CD4-positive, alpha-beta T cell treated with Interleukin-10 for 1 hour (primary cell): Measurements from ENCODE around the gene SERPINI2.
A peak's percentile ranks its signal among the peaks of the same experiment; 100 is the strongest.
"Not testable (repeated sequence)": the region's sequence is repeated elsewhere in the genome, so short reads cannot be mapped to it uniquely, and the experiment has no call there.

ENCODE experiments used
- DNase-seq: peaks from one replicate; pipeline ENCODE4 v3.0.0-alpha.2; 2020

The SERPINI2 gene

GRCh38 chr3:167445491-167445890 lies 28.4 kb downstream of the SERPINI2 start:
- DNase-seq = no peak

GRCh38 chr3:167441256-167441655 lies 32.6 kb downstream of the SERPINI2 start:
- DNase-seq = no peak

DNA sequence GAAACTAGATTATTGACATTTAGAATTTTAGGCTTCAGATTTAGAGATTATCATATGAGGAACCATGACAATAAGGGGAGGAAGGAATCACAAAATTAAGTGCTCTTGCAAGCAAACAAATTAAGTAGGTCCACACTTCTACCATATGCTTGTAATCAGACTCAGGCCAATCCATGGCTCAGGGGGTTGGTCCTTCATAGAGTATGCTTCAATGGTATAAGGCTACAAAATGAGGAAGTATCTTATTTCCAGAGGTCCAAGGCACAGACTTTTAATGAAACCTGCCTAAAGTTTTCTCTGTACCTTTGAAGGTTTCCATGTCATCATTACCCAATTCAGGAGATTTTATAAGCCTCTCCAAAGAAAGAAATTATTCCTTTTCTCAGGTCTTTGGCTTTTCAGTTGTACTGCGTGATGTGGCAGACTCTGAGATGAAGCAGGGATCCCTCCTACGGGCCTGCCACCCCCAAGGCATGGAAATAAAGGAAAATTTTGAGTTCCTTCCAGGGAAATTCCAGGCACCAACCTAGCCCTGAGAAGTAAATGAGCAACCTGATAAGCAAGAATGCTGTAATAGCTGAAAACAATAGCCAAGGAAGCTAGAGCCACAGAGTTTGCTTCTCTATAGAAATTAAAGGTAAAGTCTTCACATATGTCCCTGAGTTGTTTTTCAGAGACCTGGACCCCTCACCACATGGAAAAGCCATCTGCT lies 36.3 kb downstream of the SERPINI2 start:
- no peak for DNase-seq

- not testable (repeated sequence) for DNase-seq
Measured at GRCh38 chr3:167426962-167427361, 46.9 kb downstream of the SERPINI2 start.

- DNase-seq = not testable (repeated sequence)
Measured at GRCh38 chr3:167422396-167422795, 51.4 kb downstream of the SERPINI2 start.

- DNase-seq = no peak
Measured at GRCh38 chr3:167409611-167410010, 64.2 kb downstream of the SERPINI2 start.

GRCh38 chr3:167406876-167407492 lies 66.9 kb downstream of the SERPINI2 start:
- peak; percentile 7 for DNase-seq

- DNase-seq = no peak
Measured at GRCh38 chr3:167397826-167398225, 76.0 kb downstream of the SERPINI2 start.

- no peak for DNase-seq
Measured at GRCh38 chr3:167396075-167396474, 77.8 kb downstream of the SERPINI2 start.

- DNase-seq = no peak
Measured at GRCh38 chr3:167394003-167394402, 79.8 kb downstream of the SERPINI2 start.
